H9 (cell line): ENCODE data around the gene ZNF133. TPM values are rescaled to one million over a fixed set of nuclear protein-coding genes. Genes with fewer than 3 reads are reported as not detected.
A peak's percentile ranks its signal among the peaks of the same experiment; 100 is the strongest.

Experiments used
- DNase-seq: peaks from one replicate; pipeline ENCODE4 v3.0.0-alpha.2; 2017
- H2AFZ ChIP-seq: one replicate; pipeline ENCODE4 v1.6.1; 2013; ENCODE audit warnings: mild to moderate bottlenecking, low read length, control low read depth, moderate library complexity
- H2AK5ac ChIP-seq: 2 replicates; pipeline ENCODE4 v1.6.1; 2013; ENCODE audit warnings: low read length, control low read depth, mixed read lengths; ENCODE audit not compliant: insufficient read length
- H2BK120ac ChIP-seq: one replicate; pipeline ENCODE4 v1.6.1; 2013; ENCODE audit warnings: low read depth, mild to moderate bottlenecking, low read length, control low read depth, inconsistent platforms; ENCODE audit not compliant: poor library complexity, severe bottlenecking
- H2BK12ac ChIP-seq: 2 replicates; pipeline ENCODE4 v1.6.1; 2013; ENCODE audit warnings: low read length, control low read depth, mixed read lengths, low read depth; ENCODE audit not compliant: insufficient read length
- H2BK15ac ChIP-seq: 2 replicates; pipeline ENCODE4 v1.6.1; 2013; ENCODE audit warnings: low read depth, low read length, control low read depth
- H2BK20ac ChIP-seq: one replicate; pipeline ENCODE4 v1.6.1; 2013; ENCODE audit warnings: low read depth, mild to moderate bottlenecking, low read length, control low read depth, inconsistent platforms; ENCODE audit not compliant: poor library complexity, severe bottlenecking
- H2BK5ac ChIP-seq: 2 replicates; pipeline ENCODE4 v1.6.1; 2013; ENCODE audit warnings: low read length, control low read depth, mixed read lengths; ENCODE audit not compliant: insufficient read length
- H3K14ac ChIP-seq: 2 replicates; pipeline ENCODE4 v1.6.1; 2013; ENCODE audit warnings: low read length, control low read depth; ENCODE audit not compliant: insufficient read depth
- H3K18ac ChIP-seq: 2 replicates; pipeline ENCODE4 v1.6.1; 2013; ENCODE audit warnings: low read depth, mild to moderate bottlenecking, mixed read lengths, low read length, control low read depth; ENCODE audit not compliant: insufficient read length
- H3K23ac ChIP-seq: 2 replicates; pipeline ENCODE4 v1.6.1; 2013; ENCODE audit warnings: low read length, control low read depth, mixed read lengths, low read depth; ENCODE audit not compliant: insufficient read length
- H3K23me2 ChIP-seq: 2 replicates; pipeline ENCODE4 v1.6.1; 2013; ENCODE audit warnings: low read depth, mild to moderate bottlenecking, mixed read lengths, low read length, control low read depth; ENCODE audit not compliant: insufficient read length, poor library complexity, severe bottlenecking
- H3K27ac ChIP-seq: 2 replicates; pipeline ENCODE4 v1.5.1; 2013; ENCODE audit warnings: low read length, control low read depth, mixed read lengths, low read depth; ENCODE audit not compliant: insufficient read length
- H3K27me3 ChIP-seq: 2 replicates; pipeline ENCODE4 v1.6.1; 2013; ENCODE audit warnings: low read length, control low read depth, inconsistent platforms; ENCODE audit not compliant: insufficient read depth
- H3K4ac ChIP-seq: 2 replicates; pipeline ENCODE4 v1.6.1; 2013; ENCODE audit warnings: low read depth, mild to moderate bottlenecking, control low read depth, inconsistent platforms, low read length, moderate library complexity
- H3K4me1 ChIP-seq: 2 replicates; pipeline ENCODE4 v1.6.1; 2013; ENCODE audit warnings: low read length, control low read depth, inconsistent platforms; ENCODE audit not compliant: insufficient read depth
- H3K4me2 ChIP-seq: 2 replicates; pipeline ENCODE4 v1.6.1; 2013; ENCODE audit warnings: low read length, control low read depth, mixed read lengths; ENCODE audit not compliant: insufficient read length, insufficient read depth
- H3K56ac ChIP-seq: 2 replicates; pipeline ENCODE4 v1.6.1; 2013; ENCODE audit warnings: low read depth, mild to moderate bottlenecking, mixed read lengths, low read length, control low read depth; ENCODE audit not compliant: insufficient read length
- H3K79me1 ChIP-seq: 2 replicates; pipeline ENCODE4 v1.6.1; 2013; ENCODE audit warnings: low read depth, mild to moderate bottlenecking, moderate library complexity, low read length, control low read depth, inconsistent platforms; ENCODE audit not compliant: insufficient read depth, poor library complexity, severe bottlenecking
- H3K79me2 ChIP-seq: 2 replicates; pipeline ENCODE4 v1.6.1; 2013; ENCODE audit warnings: low read length, control low read depth, inconsistent platforms; ENCODE audit not compliant: insufficient read depth
- H3K9ac ChIP-seq: 2 replicates; pipeline ENCODE4 v1.6.1; 2013; ENCODE audit warnings: low read length, control low read depth, mixed read lengths; ENCODE audit not compliant: insufficient read length; ENCODE audit errors: extremely low read depth
- H3K9me3 ChIP-seq: one replicate; pipeline ENCODE4 v1.6.1; 2013; ENCODE audit warnings: low read depth, low read length, inconsistent platforms; ENCODE audit not compliant: control insufficient read depth
- H3T11ph ChIP-seq: one replicate; pipeline ENCODE4 v1.6.1; 2013; ENCODE audit warnings: mild to moderate bottlenecking, low read length, control low read depth, inconsistent platforms
- H4K20me1 ChIP-seq: one replicate; pipeline ENCODE4 v1.6.1; 2013; ENCODE audit not compliant: control insufficient read depth, insufficient read length, insufficient read depth
- H4K5ac ChIP-seq: 2 replicates; pipeline ENCODE4 v1.6.1; 2013; ENCODE audit warnings: low read depth, mild to moderate bottlenecking, mixed read lengths, low read length, control low read depth; ENCODE audit not compliant: insufficient read length
- H4K8ac ChIP-seq: replicated peaks from 2 replicates; pipeline ENCODE4 v1.6.1; 2013; ENCODE audit warnings: low read length, control low read depth, mixed read lengths, low read depth; ENCODE audit not compliant: insufficient read length
- H4K91ac ChIP-seq: 2 replicates; pipeline ENCODE4 v1.6.1; 2013; ENCODE audit warnings: low read depth, mild to moderate bottlenecking, moderate library complexity, mixed read lengths, low read length, control low read depth; ENCODE audit not compliant: insufficient read length
- H3K27ac Mint-ChIP-seq, 3 experiments: 2 replicates in 2 of 3; 3 replicates in 1 of 3; pipeline ENCODE4 v1.8.0; 2020 to 2021; ENCODE audit warnings: mixed read lengths in 3 of 3, mild to moderate bottlenecking in 1 of 3, moderate library complexity in 1 of 3
- H3K27me3 Mint-ChIP-seq: 2 replicates; pipeline ENCODE4 v1.8.0; 2021; ENCODE audit warnings: low read depth, mild to moderate bottlenecking, moderate library complexity, mixed read lengths
- H3K36me3 Mint-ChIP-seq, 3 experiments: 2 replicates in 2 of 3; 3 replicates in 1 of 3; pipeline ENCODE4 v1.8.0; 2020 to 2021; ENCODE audit warnings: low read depth in 3 of 3, mixed read lengths in 3 of 3; ENCODE audit not compliant: insufficient read depth in 1 of 3
- H3K4me1 Mint-ChIP-seq, 2 experiments: 2 replicates each; pipeline ENCODE4 v1.8.0; 2020; ENCODE audit warnings: mixed read lengths in 2 of 2
- H3K4me3 Mint-ChIP-seq, 2 experiments: 2 replicates in 1 of 2; 3 replicates in 1 of 2; pipeline ENCODE4 v1.8.0; 2020 to 2021; ENCODE audit warnings: mild to moderate bottlenecking in 2 of 2, mixed read lengths in 2 of 2, moderate library complexity in 1 of 2
- H3K9me3 Mint-ChIP-seq, 2 experiments: 2 replicates in 1 of 2; 3 replicates in 1 of 2; pipeline ENCODE4 v1.8.0; 2020; ENCODE audit warnings: mild to moderate bottlenecking in 2 of 2, mixed read lengths in 2 of 2, moderate library complexity in 1 of 2
- WGBS: extraction: QIAGEN DNeasy Blood & Tissue Kit; methylation state at CpG from one replicate; pipeline ENCODE4 v1.1.7; 2013; ENCODE audit warnings: missing lambda C conversion rate, low lambda C conversion rate, mixed read lengths; ENCODE audit not compliant: insufficient read length; ENCODE audit errors: extremely low coverage; 5-methylcytosine and 5-hydroxymethylcytosine counted together
- total RNA-seq: library from RNA; stranded (reverse); gene quantifications from 2 replicates; pipeline ENCODE4 v1.2.1, GENCODE V29; 2021
- TF ChIP-seq, protein P1 (sequence below): fragments of 200-600 bp; sonication (generic); conservative IDR thresholded peaks from 3 replicates; pipeline ENCODE4 v1.8.0; 2021; ENCODE audit warnings: antibody characterized with exemption, mild to moderate bottlenecking

Gene ZNF133
- total RNA-seq, 1 experiment from 2014 or later: 11.0 TPM

DNA sequence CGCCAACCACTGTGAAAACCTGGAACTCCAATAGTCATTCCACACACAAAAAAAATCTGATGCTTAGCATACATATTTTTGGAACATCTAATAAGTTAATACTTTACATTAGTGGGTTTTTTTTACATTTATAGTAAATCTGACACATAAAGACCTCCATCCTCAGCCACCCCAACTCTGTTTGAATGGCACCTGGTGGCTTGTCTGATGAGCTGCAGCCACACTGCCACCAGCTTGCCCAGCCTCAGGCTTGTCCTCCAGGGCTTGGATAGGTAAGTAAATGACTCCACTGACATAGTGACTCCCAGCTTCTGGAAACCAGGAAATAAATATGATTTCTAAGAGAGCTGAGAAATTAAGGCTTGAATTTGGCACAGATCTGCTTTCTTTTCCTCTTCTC, 71.5 kb downstream of the ZNF133 start:
- H2AK5ac ChIP-seq: no peak overlapping the region
- no peak overlapping the region for H2BK15ac ChIP-seq
- H4K91ac ChIP-seq: no peak overlapping the region
- H3K14ac ChIP-seq: no peak overlapping the region; the same call in 1 of the 2 replicates
- no peak overlapping the region for H3K23ac ChIP-seq
- H3K9me3 ChIP-seq: no peaks in the 10 kb centered on the region
- TF ChIP-seq, protein P1, sequence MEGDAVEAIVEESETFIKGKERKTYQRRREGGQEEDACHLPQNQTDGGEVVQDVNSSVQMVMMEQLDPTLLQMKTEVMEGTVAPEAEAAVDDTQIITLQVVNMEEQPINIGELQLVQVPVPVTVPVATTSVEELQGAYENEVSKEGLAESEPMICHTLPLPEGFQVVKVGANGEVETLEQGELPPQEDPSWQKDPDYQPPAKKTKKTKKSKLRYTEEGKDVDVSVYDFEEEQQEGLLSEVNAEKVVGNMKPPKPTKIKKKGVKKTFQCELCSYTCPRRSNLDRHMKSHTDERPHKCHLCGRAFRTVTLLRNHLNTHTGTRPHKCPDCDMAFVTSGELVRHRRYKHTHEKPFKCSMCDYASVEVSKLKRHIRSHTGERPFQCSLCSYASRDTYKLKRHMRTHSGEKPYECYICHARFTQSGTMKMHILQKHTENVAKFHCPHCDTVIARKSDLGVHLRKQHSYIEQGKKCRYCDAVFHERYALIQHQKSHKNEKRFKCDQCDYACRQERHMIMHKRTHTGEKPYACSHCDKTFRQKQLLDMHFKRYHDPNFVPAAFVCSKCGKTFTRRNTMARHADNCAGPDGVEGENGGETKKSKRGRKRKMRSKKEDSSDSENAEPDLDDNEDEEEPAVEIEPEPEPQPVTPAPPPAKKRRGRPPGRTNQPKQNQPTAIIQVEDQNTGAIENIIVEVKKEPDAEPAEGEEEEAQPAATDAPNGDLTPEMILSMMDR: peak; percentile 22; the same call in 1 of the 3 replicates
- no peaks in the 10 kb centered on the region for H3K79me2 ChIP-seq
- no peak overlapping the region for H4K5ac ChIP-seq
- H2BK120ac ChIP-seq: no peak overlapping the region
- no peak overlapping the region for H3K27ac ChIP-seq
- H2BK12ac ChIP-seq: no peak overlapping the region
- H2AFZ ChIP-seq: no peak overlapping the region
- H4K20me1 ChIP-seq: no peaks in the 10 kb centered on the region
- H3K4me1 ChIP-seq: no peaks in the 10 kb centered on the region
- H3K4me2 ChIP-seq: no peak overlapping the region
- peaks cover 1 to 4% of the 10 kb centered on the region in 2 experiments; a peak in 3 of 5 replicates for H3K9me3 Mint-ChIP-seq
- no peaks in the 10 kb centered on the region for H3K79me1 ChIP-seq
- H3K56ac ChIP-seq: no peak overlapping the region
- H2BK5ac ChIP-seq: no peak overlapping the region
- H3K36me3 Mint-ChIP-seq: no peaks in the 10 kb centered on the region; a peak in 1 of 7 replicates
- no peak overlapping the region for H3K4ac ChIP-seq
- H3K4me3 Mint-ChIP-seq: no peak overlapping the region
- H3T11ph ChIP-seq: no peak overlapping the region
- H3K23me2 ChIP-seq: no peaks in the 10 kb centered on the region
- H3K18ac ChIP-seq: no peak overlapping the region
- no CpG with 5 or more reads among the region's 1 CpG for WGBS
- no peaks in the 10 kb centered on the region for H3K27me3 Mint-ChIP-seq
- no peak for DNase-seq
- peaks cover 5% of the 10 kb centered on the region in 2 experiments for H3K4me1 Mint-ChIP-seq
- H2BK20ac ChIP-seq: no peak overlapping the region
- no peak overlapping the region for H3K27ac Mint-ChIP-seq
- H3K9ac ChIP-seq: no peak overlapping the region
- no peak overlapping the region for H4K8ac ChIP-seq
- no peaks in the 10 kb centered on the region for H3K27me3 ChIP-seq
